PFSK-1 (cell line): ENCODE data around the gene NLGN4X.

Experiments used
- FOXP2 ChIP-seq: optimal IDR thresholded peaks from 2 replicates; pipeline ENCODE3; 2011; ENCODE audit warnings: borderline replicate concordance, control low read depth, inconsistent platforms; ENCODE audit not compliant: insufficient read depth; ENCODE audit errors: extremely low read length, extremely low read depth
- POLR2AphosphoS5 ChIP-seq: IDR thresholded peaks from 2 replicates; pipeline ENCODE4 v1.6.1; 2012; ENCODE audit warnings: low read depth, mild to moderate bottlenecking, control low read depth, low read length, moderate library complexity
- REST ChIP-seq, 2 experiments: IDR thresholded peaks; 2 replicates each; pipeline versions ENCODE4 v1.6.1 to v1.8.0; 2011 to 2012; ENCODE audit warnings: low read depth in 2 of 2, low read length in 2 of 2, control low read depth in 1 of 2, inconsistent platforms in 1 of 2, mild to moderate bottlenecking in 1 of 2, moderate library complexity in 1 of 2; ENCODE audit not compliant: insufficient read depth in 1 of 2
- SIN3A ChIP-seq: IDR thresholded peaks from 2 replicates; pipeline ENCODE4 v1.6.1; 2012; ENCODE audit warnings: mild to moderate bottlenecking, low read length, moderate library complexity, borderline replicate concordance; ENCODE audit not compliant: insufficient read depth
- TAF1 ChIP-seq: IDR thresholded peaks from 2 replicates; pipeline ENCODE4 v1.6.1; 2012; ENCODE audit warnings: low read length, control low read depth, borderline replicate concordance; ENCODE audit not compliant: insufficient read depth

Gene NLGN4X

DNA sequence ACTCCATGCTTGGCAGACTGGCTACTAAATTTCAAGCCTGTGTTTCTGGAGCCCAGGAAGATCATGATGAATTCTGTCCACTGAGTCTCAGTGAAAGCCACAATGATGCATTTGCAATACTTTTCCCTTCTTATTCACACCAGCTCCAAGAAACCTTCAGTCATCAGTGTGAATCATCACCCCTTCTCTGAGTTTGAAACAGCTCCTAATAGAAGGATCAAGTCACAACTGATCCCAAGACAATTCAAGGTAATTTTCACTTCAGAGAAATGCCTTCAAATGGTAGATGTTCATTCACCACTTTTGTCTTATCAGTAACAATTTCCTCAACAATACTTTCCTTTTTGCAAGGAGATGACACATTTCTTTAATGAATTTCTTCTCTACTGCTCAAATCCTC, 257.4 kb downstream of the NLGN4X start:
- TF ChIP-seq POLR2AphosphoS5 (no peak), REST (IDR thresholded peaks at IDR 0.05; ENCODE audit: insufficient read depth in 1 of 2, low read depth in 2 of 2, low read length in 2 of 2) (no peak), SIN3A (no peak), TAF1 (no peak), FOXP2 (no peak)

- TF ChIP-seq REST (IDR thresholded peaks at IDR 0.05; ENCODE audit: insufficient read depth in 1 of 2, low read depth in 2 of 2, low read length in 2 of 2): peak in 1 of 2 experiments; percentile 75; a peak in 1 of 4 replicates
- no peak for TF ChIP-seq FOXP2
- TF ChIP-seq TAF1: no peak
- no peak for TF ChIP-seq SIN3A
These were observed 263.3 kb downstream of the NLGN4X start for GRCh38 chrX:5965406-5965805.

GRCh38 chrX:5959286-5959685, 269.4 kb downstream of the NLGN4X start:
- TF ChIP-seq TAF1: no peak
- no peak for TF ChIP-seq FOXP2
- TF ChIP-seq REST (IDR thresholded peaks at IDR 0.05; ENCODE audit: insufficient read depth in 1 of 2, low read depth in 2 of 2, low read length in 2 of 2): no peak
- TF ChIP-seq SIN3A: no peak
- no peak for TF ChIP-seq POLR2AphosphoS5

DNA sequence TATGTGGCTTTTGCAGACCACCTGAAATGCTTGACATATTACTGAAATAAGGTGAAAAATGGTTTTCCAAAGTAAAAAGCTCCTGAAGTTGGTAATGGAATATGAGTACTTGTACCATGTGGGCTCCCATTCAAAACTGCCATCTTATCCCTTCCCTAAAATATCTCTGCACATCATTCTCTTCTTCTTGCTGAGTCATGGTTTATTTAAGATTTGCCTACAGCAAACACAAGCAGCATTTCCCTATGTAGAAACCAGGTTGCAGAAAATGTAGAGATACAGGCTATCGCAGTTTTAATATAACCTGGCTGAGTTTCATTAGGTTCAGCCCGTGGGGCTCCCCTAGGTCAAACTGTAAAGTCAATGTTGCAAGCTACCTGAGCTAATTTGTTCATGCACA, 270.1 kb downstream of the NLGN4X start:
- no peak for TF ChIP-seq SIN3A
- TF ChIP-seq FOXP2: no peak
- no peak for TF ChIP-seq TAF1
- no peak for TF ChIP-seq REST (IDR thresholded peaks at IDR 0.05; ENCODE audit: insufficient read depth in 1 of 2, low read depth in 2 of 2, low read length in 2 of 2)
- TF ChIP-seq POLR2AphosphoS5: no peak

GRCh38 chrX:5957506-5957905, 271.2 kb downstream of the NLGN4X start:
- TF ChIP-seq REST (IDR thresholded peaks at IDR 0.05; ENCODE audit: insufficient read depth in 1 of 2, low read depth in 2 of 2, low read length in 2 of 2) (no peak), SIN3A (no peak), FOXP2 (no peak), POLR2AphosphoS5 (no peak), TAF1 (no peak)
